Gastrocnemius medialis (tissue), 4 donors: ENCODE measurements around the gene AP5S1.

ENCODE experiments used
- CTCF ChIP-seq, 5 experiments: fragments of 450-650 bp in 3 of 5; fragments of 200-600 bp in 2 of 5; sonication (generic) in 2 of 5; IDR thresholded peaks in 4 of 5; conservative IDR thresholded peaks in 1 of 5; 1 replicate in 4 of 5; 2 replicates in 1 of 5; pipeline ENCODE4 v1.5.1; 2016 to 2019; ENCODE audit warnings: antibody characterized with exemption in 5 of 5, mild to moderate bottlenecking in 3 of 5, moderate library complexity in 3 of 5
- POLR2A ChIP-seq, 2 donors: fragments of 450-650 bp; IDR thresholded peaks; one replicate each; pipeline ENCODE4 v1.6.1; 2017; ENCODE audit warnings: antibody characterized with exemption in 2 of 2, mild to moderate bottlenecking in 2 of 2, moderate library complexity in 2 of 2

GRCh38 chr20:3775457-3776108, 44.8 kb upstream of the AP5S1 start:
- no peak for TF ChIP-seq POLR2A (IDR thresholded peaks at IDR 0.05)
- TF ChIP-seq CTCF (IDR thresholded peaks at IDR 0.05 in 4 of 5, conservative IDR thresholded peaks at IDR 0.05 in 1 of 5): no peak
